B cell (primary cell): ENCODE data around the gene CPN1.

ENCODE experiments used
- EZH2 ChIP-seq: IDR thresholded peaks from 2 replicates; pipeline ENCODE4 v1.6.1; 2012; ENCODE audit warnings: borderline replicate concordance, low read depth, mild to moderate bottlenecking, moderate library complexity, low read length; ENCODE audit not compliant: insufficient read depth, poor library complexity, severe bottlenecking
- TF ChIP-seq, protein P1 (sequence below): fragments of 200-600 bp; IDR thresholded peaks from one replicate; pipeline ENCODE4 v1.8.0; 2022; ENCODE audit warnings: antibody characterized with exemption, mild to moderate bottlenecking

DNA sequence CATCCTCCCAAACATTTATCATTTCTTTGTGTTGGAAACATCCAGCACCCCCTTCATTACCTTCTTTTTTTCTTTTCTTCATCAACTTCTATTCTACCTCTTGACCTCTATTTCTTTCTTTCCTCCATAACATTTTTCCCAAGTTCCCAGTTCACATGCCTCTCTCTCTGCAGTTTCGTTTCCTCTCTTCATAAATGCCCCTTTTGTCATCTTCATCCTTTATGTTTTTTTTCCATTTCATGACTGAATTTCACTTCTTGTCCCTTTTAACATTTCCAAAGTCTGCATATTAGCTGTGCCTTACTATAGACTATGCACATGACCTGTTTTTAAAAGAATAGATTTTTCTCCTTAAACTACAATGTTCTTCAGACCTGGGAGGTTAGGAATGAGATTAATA, 23.7 kb downstream of the CPN1 start:
- TF ChIP-seq EZH2, result no peak
- TF ChIP-seq, protein P1, sequence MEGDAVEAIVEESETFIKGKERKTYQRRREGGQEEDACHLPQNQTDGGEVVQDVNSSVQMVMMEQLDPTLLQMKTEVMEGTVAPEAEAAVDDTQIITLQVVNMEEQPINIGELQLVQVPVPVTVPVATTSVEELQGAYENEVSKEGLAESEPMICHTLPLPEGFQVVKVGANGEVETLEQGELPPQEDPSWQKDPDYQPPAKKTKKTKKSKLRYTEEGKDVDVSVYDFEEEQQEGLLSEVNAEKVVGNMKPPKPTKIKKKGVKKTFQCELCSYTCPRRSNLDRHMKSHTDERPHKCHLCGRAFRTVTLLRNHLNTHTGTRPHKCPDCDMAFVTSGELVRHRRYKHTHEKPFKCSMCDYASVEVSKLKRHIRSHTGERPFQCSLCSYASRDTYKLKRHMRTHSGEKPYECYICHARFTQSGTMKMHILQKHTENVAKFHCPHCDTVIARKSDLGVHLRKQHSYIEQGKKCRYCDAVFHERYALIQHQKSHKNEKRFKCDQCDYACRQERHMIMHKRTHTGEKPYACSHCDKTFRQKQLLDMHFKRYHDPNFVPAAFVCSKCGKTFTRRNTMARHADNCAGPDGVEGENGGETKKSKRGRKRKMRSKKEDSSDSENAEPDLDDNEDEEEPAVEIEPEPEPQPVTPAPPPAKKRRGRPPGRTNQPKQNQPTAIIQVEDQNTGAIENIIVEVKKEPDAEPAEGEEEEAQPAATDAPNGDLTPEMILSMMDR, result no peak
